Liver (tissue), 9 donors: ENCODE results near the gene ANP32B. TPM values are rescaled to one million over a fixed set of nuclear protein-coding genes. Genes with fewer than 3 reads are reported as not detected.

ENCODE experiments used
- DNase-seq: peaks from one replicate; pipeline ENCODE4 v3.0.0-alpha.2; 2017; ENCODE audit warnings: low spot score
- H3K27ac ChIP-seq, 2 donors: one replicate each; pipeline ENCODE4 v1.7.0; 2013; ENCODE audit warnings: inconsistent platforms in 2 of 2, low read length in 2 of 2, control low read depth in 1 of 2, low read depth in 1 of 2, mild to moderate bottlenecking in 1 of 2
- H3K27me3 ChIP-seq, 4 donors: one replicate each; pipeline versions ENCODE4 v1.6.1 to v1.7.0; 2013; ENCODE audit warnings: low read length in 3 of 4, inconsistent platforms in 1 of 4, mild to moderate bottlenecking in 1 of 4, moderate library complexity in 1 of 4; ENCODE audit not compliant: control insufficient read depth in 4 of 4, insufficient read depth in 4 of 4
- H3K36me3 ChIP-seq, 4 donors: one replicate each; pipeline versions ENCODE4 v1.6.1 to v1.7.0; 2013; ENCODE audit warnings: low read length in 3 of 4, mild to moderate bottlenecking in 3 of 4, low read depth in 1 of 4, moderate library complexity in 1 of 4; ENCODE audit not compliant: control insufficient read depth in 4 of 4, insufficient read depth in 3 of 4
- H3K4me1 ChIP-seq, 4 donors: one replicate each; pipeline versions ENCODE4 v1.6.1 to v1.7.0; 2013; ENCODE audit warnings: low read length in 3 of 4, mild to moderate bottlenecking in 3 of 4, moderate library complexity in 1 of 4; ENCODE audit not compliant: control insufficient read depth in 4 of 4, insufficient read depth in 4 of 4
- H3K4me3 ChIP-seq, 3 donors: one replicate each; pipeline versions ENCODE4 v1.6.1 to v1.7.0; 2013; ENCODE audit warnings: low read length in 3 of 3, control low read depth in 1 of 3, low read depth in 1 of 3, mild to moderate bottlenecking in 1 of 3
- H3K9ac ChIP-seq, 2 donors: one replicate each; pipeline ENCODE4 v1.7.0; 2013; ENCODE audit warnings: low read length in 2 of 2, mild to moderate bottlenecking in 2 of 2, moderate library complexity in 2 of 2, control low read depth in 1 of 2, low read depth in 1 of 2
- H3K9me3 ChIP-seq, 4 donors: one replicate each; pipeline versions ENCODE4 v1.6.1 to v1.7.0; 2013; ENCODE audit warnings: low read length in 3 of 4; ENCODE audit not compliant: control insufficient read depth in 4 of 4
- EGR1 ChIP-seq, 2 donors: IDR thresholded peaks; 2 replicates each; pipeline ENCODE4 v1.6.1; 2016 to 2018; ENCODE audit warnings: antibody characterized with exemption in 2 of 2, low read depth in 2 of 2
- FOXA1 ChIP-seq: IDR thresholded peaks from 2 replicates; pipeline ENCODE4 v1.6.1; 2016; ENCODE audit warnings: antibody characterized with exemption
- FOXA2 ChIP-seq: IDR thresholded peaks from 2 replicates; pipeline ENCODE4 v1.6.1; 2016; ENCODE audit warnings: antibody characterized with exemption
- GABPA ChIP-seq, 2 donors: IDR thresholded peaks in 1 of 2; conservative IDR thresholded peaks in 1 of 2; 2 replicates each; pipeline ENCODE4 v1.6.1; 2016; ENCODE audit warnings: antibody characterized with exemption in 2 of 2, mild to moderate bottlenecking in 1 of 2, moderate library complexity in 1 of 2
- HNF4A ChIP-seq, 2 donors: conservative IDR thresholded peaks; 2 replicates each; pipeline ENCODE4 v1.6.1; 2016; ENCODE audit warnings: antibody characterized with exemption in 2 of 2, mild to moderate bottlenecking in 2 of 2
- HNF4G ChIP-seq: IDR thresholded peaks from 2 replicates; pipeline ENCODE4 v1.6.1; 2016; ENCODE audit warnings: antibody characterized with exemption
- JUND ChIP-seq, 2 donors: IDR thresholded peaks; 2 replicates each; pipeline ENCODE4 v1.6.1; 2016; ENCODE audit warnings: antibody characterized with exemption in 2 of 2
- RAD21 ChIP-seq, 2 donors: IDR thresholded peaks; 2 replicates each; pipeline ENCODE4 v1.6.1; 2016; ENCODE audit warnings: antibody characterized with exemption in 2 of 2, mild to moderate bottlenecking in 2 of 2
- RXRA ChIP-seq, 2 donors: IDR thresholded peaks; 2 replicates each; pipeline ENCODE4 v1.6.1; 2017 to 2018; ENCODE audit warnings: antibody characterized with exemption in 2 of 2, mild to moderate bottlenecking in 1 of 2
- TAF1 ChIP-seq: conservative IDR thresholded peaks from 2 replicates; pipeline ENCODE4 v1.6.1; 2016; ENCODE audit warnings: antibody characterized with exemption, mild to moderate bottlenecking
- YY1 ChIP-seq: IDR thresholded peaks from 2 replicates; pipeline ENCODE4 v1.6.1; 2016; ENCODE audit warnings: antibody characterized with exemption, mild to moderate bottlenecking
- WGBS: extraction: QIAGEN DNeasy Blood & Tissue Kit; methylation state at CpG from one replicate; pipeline ENCODE4 v1.1.7; 2013; 5-methylcytosine and 5-hydroxymethylcytosine counted together
- polyA plus RNA-seq, 2 donors: library from polyadenylated mRNA; stranded (reverse) in 1 of 2; unstranded in 1 of 2; fragments of 200-250 nt in 1 of 2; fragments of >200 nt in 1 of 2; fragmentation: Nextera tagmentation in 1 of 2; extraction: Ambion mirVana in 1 of 2; gene quantifications; one replicate each; pipeline versions ENCODE4 v1.2.1 to v1.2.3, GENCODE V29; 2013 to 2015
- total RNA-seq, 2 donors: library from RNA; depleted of rRNA; stranded (reverse); fragments of >200 nt; gene quantifications; one replicate each; pipeline ENCODE4 v1.2.3, GENCODE V29; 2014
- TF ChIP-seq, protein P1 (sequence below): IDR thresholded peaks from 2 replicates; pipeline ENCODE4 v1.6.1; 2016; ENCODE audit warnings: antibody characterized with exemption
- TF ChIP-seq, protein P2 (sequence below): IDR thresholded peaks from 2 replicates; pipeline ENCODE4 v1.6.1; 2016; ENCODE audit warnings: antibody characterized with exemption
- TF ChIP-seq, protein P3 (sequence below): fragments of 150-350 bp; IDR thresholded peaks from 2 replicates; pipeline ENCODE4 v1.5.1; 2017; ENCODE audit warnings: improper control_type of control experiment, low read depth, low read length; ENCODE audit not compliant: missing input control
- TF ChIP-seq, protein P4 (sequence below): IDR thresholded peaks from 2 replicates; pipeline ENCODE4 v1.6.1; 2016; ENCODE audit warnings: antibody characterized with exemption, mild to moderate bottlenecking
- TF ChIP-seq, protein P5 (sequence below): IDR thresholded peaks from 2 replicates; pipeline ENCODE4 v1.6.1; 2016; ENCODE audit warnings: antibody characterized with exemption
- donor health status: healthy.
- donor health status: healthy.
- donor health status: healthy.
- donor health status: healthy.
- donor health status: healthy.

Gene ANP32B
- 10 to 100 TPM in 1 of 2 donors, 1 to 10 TPM in 1; 4.0 to 21.2 TPM for total RNA-seq
- 10 to 100 TPM; 32.8 to 39.4 TPM for polyA plus RNA-seq

DNA sequence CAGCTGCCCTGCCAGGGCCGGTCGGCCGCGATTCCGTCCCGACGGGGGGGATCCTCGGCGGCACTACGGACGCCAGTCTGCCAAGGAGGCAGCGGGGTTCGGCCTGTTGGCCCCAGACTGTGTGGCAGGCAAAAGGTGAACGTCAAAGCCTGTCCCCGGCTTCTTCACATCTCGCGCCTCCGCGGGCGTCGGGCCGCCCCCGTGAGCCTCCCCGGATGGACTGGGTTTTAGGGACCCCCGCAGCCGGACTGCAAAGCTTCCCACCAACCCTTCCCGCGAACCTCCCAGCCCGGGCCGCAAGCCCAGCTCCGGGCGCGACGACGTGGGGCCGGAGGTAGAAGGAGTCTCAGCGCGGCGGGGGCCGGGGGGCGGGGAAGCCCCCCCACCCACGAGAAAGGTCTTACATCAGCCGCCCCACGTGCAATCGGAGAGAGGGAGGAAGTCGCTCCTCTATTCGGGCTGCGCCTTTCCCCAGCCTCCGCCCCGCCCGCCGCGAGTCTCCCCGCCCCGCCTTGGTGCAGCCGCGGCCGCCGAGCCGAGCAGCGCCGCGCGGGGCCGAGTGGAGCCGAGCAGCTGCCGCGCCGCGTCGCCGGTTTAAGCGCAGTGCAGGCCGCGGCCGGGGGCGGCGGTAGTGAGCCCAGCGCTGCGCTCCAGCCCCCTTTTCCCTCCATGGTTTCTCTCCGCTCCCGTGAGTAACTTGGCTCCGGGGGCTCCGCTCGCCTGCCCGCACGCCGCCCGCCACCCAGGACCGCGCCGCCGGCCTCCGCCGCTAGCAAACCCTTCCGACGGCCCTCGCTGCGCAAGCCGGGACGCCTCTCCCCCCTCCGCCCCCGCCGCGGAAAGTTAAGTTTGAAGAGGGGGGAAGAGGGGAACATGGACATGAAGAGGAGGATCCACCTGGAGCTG lies at the start of gene ANP32B:
Gene ANP32B, plus strand, starts transcription at position 659 of the 906 bp plus-strand sequence. Its CDS starts 215 bp downstream, at position 874.
- DNase-seq = peak; percentile 93
- H3K9ac ChIP-seq = peak within 1 kb of the TSS; percentile 79 to 86
- H3K36me3 ChIP-seq = peaks cover 0 to 2% (median 0%) of the 10 kb centered on the region in 4 donors
- no peaks in the 10 kb centered on the region for H3K27me3 ChIP-seq
- H3K4me1 ChIP-seq = peaks cover 0 to 15% (median 3%) of the 10 kb centered on the region in 4 donors
- TF ChIP-seq, protein P1, sequence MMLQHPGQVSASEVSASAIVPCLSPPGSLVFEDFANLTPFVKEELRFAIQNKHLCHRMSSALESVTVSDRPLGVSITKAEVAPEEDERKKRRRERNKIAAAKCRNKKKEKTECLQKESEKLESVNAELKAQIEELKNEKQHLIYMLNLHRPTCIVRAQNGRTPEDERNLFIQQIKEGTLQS = no peak
- peak; percentile 46 for TF ChIP-seq YY1
- TF ChIP-seq, protein P2, sequence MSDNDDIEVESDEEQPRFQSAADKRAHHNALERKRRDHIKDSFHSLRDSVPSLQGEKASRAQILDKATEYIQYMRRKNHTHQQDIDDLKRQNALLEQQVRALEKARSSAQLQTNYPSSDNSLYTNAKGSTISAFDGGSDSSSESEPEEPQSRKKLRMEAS = peak; percentile 44
- no peak for TF ChIP-seq RAD21 (IDR thresholded peaks at IDR 0.05)
- TF ChIP-seq, protein P3, sequence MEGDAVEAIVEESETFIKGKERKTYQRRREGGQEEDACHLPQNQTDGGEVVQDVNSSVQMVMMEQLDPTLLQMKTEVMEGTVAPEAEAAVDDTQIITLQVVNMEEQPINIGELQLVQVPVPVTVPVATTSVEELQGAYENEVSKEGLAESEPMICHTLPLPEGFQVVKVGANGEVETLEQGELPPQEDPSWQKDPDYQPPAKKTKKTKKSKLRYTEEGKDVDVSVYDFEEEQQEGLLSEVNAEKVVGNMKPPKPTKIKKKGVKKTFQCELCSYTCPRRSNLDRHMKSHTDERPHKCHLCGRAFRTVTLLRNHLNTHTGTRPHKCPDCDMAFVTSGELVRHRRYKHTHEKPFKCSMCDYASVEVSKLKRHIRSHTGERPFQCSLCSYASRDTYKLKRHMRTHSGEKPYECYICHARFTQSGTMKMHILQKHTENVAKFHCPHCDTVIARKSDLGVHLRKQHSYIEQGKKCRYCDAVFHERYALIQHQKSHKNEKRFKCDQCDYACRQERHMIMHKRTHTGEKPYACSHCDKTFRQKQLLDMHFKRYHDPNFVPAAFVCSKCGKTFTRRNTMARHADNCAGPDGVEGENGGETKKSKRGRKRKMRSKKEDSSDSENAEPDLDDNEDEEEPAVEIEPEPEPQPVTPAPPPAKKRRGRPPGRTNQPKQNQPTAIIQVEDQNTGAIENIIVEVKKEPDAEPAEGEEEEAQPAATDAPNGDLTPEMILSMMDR = peak; percentile 90
- TF ChIP-seq RXRA (IDR thresholded peaks at IDR 0.05) = no peak
- TF ChIP-seq EGR1 (IDR thresholded peaks at IDR 0.05; ENCODE audit: low read depth in 2 of 2) = peak in 1 of 2 donors; percentile 13
- no peak for TF ChIP-seq FOXA1
- TF ChIP-seq HNF4A (conservative IDR thresholded peaks at IDR 0.05) = no peak
- TF ChIP-seq, protein P4, sequence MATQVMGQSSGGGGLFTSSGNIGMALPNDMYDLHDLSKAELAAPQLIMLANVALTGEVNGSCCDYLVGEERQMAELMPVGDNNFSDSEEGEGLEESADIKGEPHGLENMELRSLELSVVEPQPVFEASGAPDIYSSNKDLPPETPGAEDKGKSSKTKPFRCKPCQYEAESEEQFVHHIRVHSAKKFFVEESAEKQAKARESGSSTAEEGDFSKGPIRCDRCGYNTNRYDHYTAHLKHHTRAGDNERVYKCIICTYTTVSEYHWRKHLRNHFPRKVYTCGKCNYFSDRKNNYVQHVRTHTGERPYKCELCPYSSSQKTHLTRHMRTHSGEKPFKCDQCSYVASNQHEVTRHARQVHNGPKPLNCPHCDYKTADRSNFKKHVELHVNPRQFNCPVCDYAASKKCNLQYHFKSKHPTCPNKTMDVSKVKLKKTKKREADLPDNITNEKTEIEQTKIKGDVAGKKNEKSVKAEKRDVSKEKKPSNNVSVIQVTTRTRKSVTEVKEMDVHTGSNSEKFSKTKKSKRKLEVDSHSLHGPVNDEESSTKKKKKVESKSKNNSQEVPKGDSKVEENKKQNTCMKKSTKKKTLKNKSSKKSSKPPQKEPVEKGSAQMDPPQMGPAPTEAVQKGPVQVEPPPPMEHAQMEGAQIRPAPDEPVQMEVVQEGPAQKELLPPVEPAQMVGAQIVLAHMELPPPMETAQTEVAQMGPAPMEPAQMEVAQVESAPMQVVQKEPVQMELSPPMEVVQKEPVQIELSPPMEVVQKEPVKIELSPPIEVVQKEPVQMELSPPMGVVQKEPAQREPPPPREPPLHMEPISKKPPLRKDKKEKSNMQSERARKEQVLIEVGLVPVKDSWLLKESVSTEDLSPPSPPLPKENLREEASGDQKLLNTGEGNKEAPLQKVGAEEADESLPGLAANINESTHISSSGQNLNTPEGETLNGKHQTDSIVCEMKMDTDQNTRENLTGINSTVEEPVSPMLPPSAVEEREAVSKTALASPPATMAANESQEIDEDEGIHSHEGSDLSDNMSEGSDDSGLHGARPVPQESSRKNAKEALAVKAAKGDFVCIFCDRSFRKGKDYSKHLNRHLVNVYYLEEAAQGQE = no peak
- TF ChIP-seq FOXA2 = no peak
- no peaks in the 10 kb centered on the region for H3K9me3 ChIP-seq
- H3K4me3 ChIP-seq = peak within 1 kb of the TSS; percentile 80 to 100 (median 88)
- 1% methylated on average over 105 of the region's 105 CpGs for WGBS
- peak within 1 kb of the TSS; percentile 97 to 98 for H3K27ac ChIP-seq

DNA sequence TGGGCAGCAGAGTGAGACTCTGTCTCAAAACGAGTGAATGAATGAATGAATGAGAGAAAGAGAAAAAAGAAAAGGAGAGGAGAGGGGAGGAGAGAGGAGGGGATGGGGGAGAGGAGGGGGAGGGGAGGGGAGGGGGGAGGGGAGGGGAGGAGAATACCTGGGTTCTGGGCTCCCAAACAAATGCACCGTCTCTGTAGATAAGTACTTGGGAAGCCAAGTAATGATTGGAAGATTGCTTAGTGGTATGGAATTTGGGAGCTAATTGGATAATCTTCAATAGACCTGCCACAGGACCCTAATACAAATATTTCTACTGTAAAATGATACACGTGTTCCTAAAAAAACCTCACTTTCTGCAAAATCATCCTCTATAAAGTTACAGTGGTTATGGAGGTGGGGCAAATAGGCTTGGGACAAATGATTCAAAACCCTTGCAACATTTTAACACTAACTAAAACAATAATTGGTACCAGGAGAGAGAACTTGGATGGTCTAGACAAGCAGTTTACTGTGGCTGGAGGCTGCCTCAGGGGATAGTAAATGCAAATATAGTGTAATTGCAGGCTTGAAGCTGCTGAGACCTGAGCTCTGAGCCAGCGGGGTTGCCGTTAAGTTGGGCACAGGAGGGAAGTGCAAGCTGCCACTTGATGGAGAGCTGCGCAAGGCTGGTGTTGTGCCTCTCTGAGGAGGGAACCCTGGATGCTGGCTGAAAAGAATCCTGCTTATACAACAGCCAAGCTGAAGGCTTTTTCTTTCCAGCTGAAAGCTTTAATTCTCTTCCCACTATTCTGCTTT lies 48.6 kb upstream of the ANP32B start:
- no peak for DNase-seq
- Histone ChIP-seq H3K4me1 (no peaks in the 10 kb centered on the region), H3K4me3 (no peak overlapping the region), H3K9ac (no peak overlapping the region), H3K9me3 (no peaks in the 10 kb centered on the region), H3K36me3 (no peaks in the 10 kb centered on the region), H3K27ac (no peak overlapping the region), H3K27me3 (peaks cover 0 to 2% (median 0%) of the 10 kb centered on the region in 4 donors)
- 44% methylated on average over 6 of the region's 6 CpGs for WGBS
- TF ChIP-seq, protein P3 = no peak
- no peak for TF ChIP-seq RAD21 (IDR thresholded peaks at IDR 0.05)
- TF ChIP-seq FOXA2 = no peak
- no peak for TF ChIP-seq GABPA (IDR thresholded peaks at IDR 0.05 in 1 of 2, conservative IDR thresholded peaks at IDR 0.05 in 1 of 2)
- TF ChIP-seq RXRA (IDR thresholded peaks at IDR 0.05) = no peak
- no peak for TF ChIP-seq TAF1
- no peak for TF ChIP-seq YY1
- TF ChIP-seq, protein P5, sequence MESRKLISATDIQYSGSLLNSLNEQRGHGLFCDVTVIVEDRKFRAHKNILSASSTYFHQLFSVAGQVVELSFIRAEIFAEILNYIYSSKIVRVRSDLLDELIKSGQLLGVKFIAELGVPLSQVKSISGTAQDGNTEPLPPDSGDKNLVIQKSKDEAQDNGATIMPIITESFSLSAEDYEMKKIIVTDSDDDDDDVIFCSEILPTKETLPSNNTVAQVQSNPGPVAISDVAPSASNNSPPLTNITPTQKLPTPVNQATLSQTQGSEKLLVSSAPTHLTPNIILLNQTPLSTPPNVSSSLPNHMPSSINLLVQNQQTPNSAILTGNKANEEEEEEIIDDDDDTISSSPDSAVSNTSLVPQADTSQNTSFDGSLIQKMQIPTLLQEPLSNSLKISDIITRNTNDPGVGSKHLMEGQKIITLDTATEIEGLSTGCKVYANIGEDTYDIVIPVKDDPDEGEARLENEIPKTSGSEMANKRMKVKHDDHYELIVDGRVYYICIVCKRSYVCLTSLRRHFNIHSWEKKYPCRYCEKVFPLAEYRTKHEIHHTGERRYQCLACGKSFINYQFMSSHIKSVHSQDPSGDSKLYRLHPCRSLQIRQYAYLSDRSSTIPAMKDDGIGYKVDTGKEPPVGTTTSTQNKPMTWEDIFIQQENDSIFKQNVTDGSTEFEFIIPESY = no peak
- no peak for TF ChIP-seq JUND (IDR thresholded peaks at IDR 0.05)
- TF ChIP-seq, protein P2 = no peak
- TF ChIP-seq HNF4G = no peak
